HG02623 (cell line): ENCODE data around the gene SLC24A3.

Experiments used
- ATAC-seq: cut with Tn5 transposase; IDR thresholded peaks from one replicate; pipeline ENCODE4 v1.9.1; 2021; ENCODE audit warnings: moderate library complexity; ENCODE audit not compliant: unreplicated experiment

Gene SLC24A3

GRCh38 chr20:19568128-19568527 lies 355.7 kb downstream of the SLC24A3 start:
- no peak for ATAC-seq

GRCh38 chr20:19571996-19572395 lies 359.6 kb downstream of the SLC24A3 start:
- ATAC-seq, result no peak

- no peak for ATAC-seq
Observed at GRCh38 chr20:19577692-19578091, 365.2 kb downstream of the SLC24A3 start.

GRCh38 chr20:19582782-19583181 lies 370.3 kb downstream of the SLC24A3 start:
- no peak for ATAC-seq

- no peak for ATAC-seq
Observed at GRCh38 chr20:19583532-19584175, 371.2 kb downstream of the SLC24A3 start.

GRCh38 chr20:19588241-19588640 lies 375.8 kb downstream of the SLC24A3 start:
- no peak for ATAC-seq

GRCh38 chr20:19588732-19589131 lies 376.3 kb downstream of the SLC24A3 start:
- no peak for ATAC-seq

GRCh38 chr20:19589787-19590362 lies 377.4 kb downstream of the SLC24A3 start:
- no peak for ATAC-seq

GRCh38 chr20:19590382-19590781 lies 377.9 kb downstream of the SLC24A3 start:
- ATAC-seq, result no peak

- no peak for ATAC-seq
Observed at GRCh38 chr20:19593762-19594161, 381.3 kb downstream of the SLC24A3 start.

- ATAC-seq, result no peak
Observed at GRCh38 chr20:19594896-19595295, 382.5 kb downstream of the SLC24A3 start.

GRCh38 chr20:19598117-19598850 lies 385.8 kb downstream of the SLC24A3 start:
- ATAC-seq, result no peak

- no peak for ATAC-seq
Observed at GRCh38 chr20:19599200-19599599, 386.8 kb downstream of the SLC24A3 start.

GRCh38 chr20:19600042-19600441 lies 387.6 kb downstream of the SLC24A3 start:
- ATAC-seq, result no peak

GRCh38 chr20:19601126-19601810 lies 388.8 kb downstream of the SLC24A3 start:
- ATAC-seq, result no peak

- ATAC-seq, result no peak
Observed at GRCh38 chr20:19602675-19603375, 390.4 kb downstream of the SLC24A3 start.

- ATAC-seq, result no peak
Observed at GRCh38 chr20:19603376-19603750, 390.9 kb downstream of the SLC24A3 start.

GRCh38 chr20:19605786-19606485 lies 393.5 kb downstream of the SLC24A3 start:
- no peak for ATAC-seq

GRCh38 chr20:19609642-19610223 lies 397.3 kb downstream of the SLC24A3 start:
- ATAC-seq, result no peak

- no peak for ATAC-seq
Observed at GRCh38 chr20:19615629-19616028, 403.2 kb downstream of the SLC24A3 start.
